HepG2 (cell line): ENCODE measurements around the gene ENAH. TPM values are rescaled to one million over a fixed set of nuclear protein-coding genes. Genes with fewer than 3 reads are reported as not detected.
A peak's percentile ranks its signal among the peaks of the same experiment; 100 is the strongest.

Experiments
- CCDC6 ChIP-seq: sonication (generic); formaldehyde crosslinking; IDR thresholded peaks from 2 replicates; pipeline ENCODE4 v1.8.1; 2022; ENCODE audit warnings: mild to moderate bottlenecking, missing genetic modification reagents, moderate library complexity
- FLYWCH1 ChIP-seq: sonication (generic); formaldehyde crosslinking; IDR thresholded peaks from 2 replicates; pipeline ENCODE4 v1.8.1; 2023; ENCODE audit warnings: mild to moderate bottlenecking, missing genetic modification reagents
- KAT8 ChIP-seq: IDR thresholded peaks from 2 replicates; pipeline ENCODE4 v1.6.1; 2016; ENCODE audit warnings: missing genetic modification reagents, missing compliant biosample characterization
- KDM5B ChIP-seq: sonication (generic); formaldehyde crosslinking; IDR thresholded peaks from 2 replicates; pipeline ENCODE4 v1.4.0; 2020; ENCODE audit warnings: missing genetic modification reagents, mild to moderate bottlenecking, borderline replicate concordance
- NR2F6 ChIP-seq, 2 experiments: IDR thresholded peaks; 2 replicates each; pipeline ENCODE4 v1.6.1; 2016; ENCODE audit warnings: antibody characterized with exemption in 1 of 2, mild to moderate bottlenecking in 1 of 2
- PAXIP1 ChIP-seq: sonication (generic); formaldehyde crosslinking; conservative IDR thresholded peaks from 2 replicates; pipeline ENCODE4 v1.4.0; 2020; ENCODE audit warnings: mild to moderate bottlenecking, missing genetic modification reagents, moderate library complexity
- PITX1 ChIP-seq: sonication (generic); formaldehyde crosslinking; IDR thresholded peaks from 2 replicates; pipeline ENCODE4 v1.5.1; 2020; ENCODE audit warnings: mild to moderate bottlenecking, missing genetic modification reagents
- SMARCE1 ChIP-seq: fragments of 450-650 bp; IDR thresholded peaks from 2 replicates; pipeline ENCODE4 v1.6.1; 2017; ENCODE audit warnings: borderline replicate concordance
- ZNF230 ChIP-seq: sonication (generic); formaldehyde crosslinking; IDR thresholded peaks from 2 replicates; pipeline ENCODE4 v1.4.0; 2020; ENCODE audit warnings: mild to moderate bottlenecking, missing genetic modification reagents
- ZNF280B ChIP-seq: sonication (generic); formaldehyde crosslinking; IDR thresholded peaks from 2 replicates; pipeline ENCODE4 v1.5.0; 2020; ENCODE audit warnings: missing genetic modification reagents, mild to moderate bottlenecking, borderline replicate concordance
- ZNF430 ChIP-seq: sonication (generic); formaldehyde crosslinking; IDR thresholded peaks from 2 replicates; pipeline ENCODE4 v1.9.0; 2021; ENCODE audit warnings: mild to moderate bottlenecking, missing genetic modification reagents
- ZNF543 ChIP-seq: sonication (generic); formaldehyde crosslinking; IDR thresholded peaks from 2 replicates; pipeline ENCODE4 v1.4.0; 2020; ENCODE audit warnings: mild to moderate bottlenecking, missing genetic modification reagents
- ZNF629 ChIP-seq: sonication (generic); formaldehyde crosslinking; conservative IDR thresholded peaks from 2 replicates; pipeline ENCODE4 v1.5.0; 2020; ENCODE audit warnings: missing genetic modification reagents
- ZNF7 ChIP-seq: IDR thresholded peaks from 2 replicates; pipeline ENCODE4 v1.6.1; 2016; ENCODE audit warnings: missing biosample characterization, missing genetic modification reagents
- ZNF782 ChIP-seq: sonication (generic); formaldehyde crosslinking; IDR thresholded peaks from 2 replicates; pipeline ENCODE4 v1.4.0; 2020; ENCODE audit warnings: missing genetic modification reagents, mild to moderate bottlenecking, borderline replicate concordance
- ZNF816 ChIP-seq: sonication (generic); formaldehyde crosslinking; IDR thresholded peaks from 2 replicates; pipeline ENCODE4 v1.8.0; 2022; ENCODE audit warnings: missing genetic modification reagents, mild to moderate bottlenecking, borderline replicate concordance
- ZSCAN12 ChIP-seq: sonication (generic); formaldehyde crosslinking; IDR thresholded peaks from 2 replicates; pipeline ENCODE4 v1.9.0; 2021; ENCODE audit warnings: mild to moderate bottlenecking, missing genetic modification reagents
- ZXDC ChIP-seq: sonication (generic); formaldehyde crosslinking; IDR thresholded peaks from 2 replicates; pipeline ENCODE4 v1.5.0; 2020; ENCODE audit warnings: mild to moderate bottlenecking, missing genetic modification reagents
- ZZZ3 ChIP-seq: sonication (generic); formaldehyde crosslinking; IDR thresholded peaks from 2 replicates; pipeline ENCODE4 v1.4.0; 2020; ENCODE audit warnings: missing genetic modification reagents, mild to moderate bottlenecking, borderline replicate concordance
- polyA plus RNA-seq, 8 experiments: library from polyadenylated mRNA; depleted of rRNA in 3 of 8; stranded (reverse) in 7 of 8; unstranded in 1 of 8; fragments of >200 nt; fragmentation: Illumina TruSeq in 4 of 8; extraction: Trizol in 4 of 8; gene quantifications; 2 replicates each; pipeline versions ENCODE4 v1.2.1 to v1.2.3, GENCODE V29; 2011 to 2016; ENCODE audit warnings: low read depth in 4 of 8, missing spikeins in 1 of 8, mixed read lengths in 1 of 8; ENCODE audit not compliant: insufficient read depth in 1 of 8
- total RNA-seq, 5 experiments: library from RNA; depleted of rRNA; stranded (reverse); fragments of >200 nt; fragmentation: Illumina TruSeq; extraction: Trizol; gene quantifications; 2 replicates each; pipeline ENCODE4 v1.2.3, GENCODE V29; 2016; ENCODE audit warnings: low read depth in 1 of 5
- TF ChIP-seq, protein P1 (sequence below): IDR thresholded peaks from 2 replicates; pipeline ENCODE4 v1.6.1; 2016; ENCODE audit warnings: low read depth, control low read depth

Gene ENAH
- total and polyA plus RNA-seq, 2 of the 13 experiments (the other 11 are each of a cell fraction or from before 2014, with no cell fraction given): 22.1 to 58.3 TPM

DNA sequence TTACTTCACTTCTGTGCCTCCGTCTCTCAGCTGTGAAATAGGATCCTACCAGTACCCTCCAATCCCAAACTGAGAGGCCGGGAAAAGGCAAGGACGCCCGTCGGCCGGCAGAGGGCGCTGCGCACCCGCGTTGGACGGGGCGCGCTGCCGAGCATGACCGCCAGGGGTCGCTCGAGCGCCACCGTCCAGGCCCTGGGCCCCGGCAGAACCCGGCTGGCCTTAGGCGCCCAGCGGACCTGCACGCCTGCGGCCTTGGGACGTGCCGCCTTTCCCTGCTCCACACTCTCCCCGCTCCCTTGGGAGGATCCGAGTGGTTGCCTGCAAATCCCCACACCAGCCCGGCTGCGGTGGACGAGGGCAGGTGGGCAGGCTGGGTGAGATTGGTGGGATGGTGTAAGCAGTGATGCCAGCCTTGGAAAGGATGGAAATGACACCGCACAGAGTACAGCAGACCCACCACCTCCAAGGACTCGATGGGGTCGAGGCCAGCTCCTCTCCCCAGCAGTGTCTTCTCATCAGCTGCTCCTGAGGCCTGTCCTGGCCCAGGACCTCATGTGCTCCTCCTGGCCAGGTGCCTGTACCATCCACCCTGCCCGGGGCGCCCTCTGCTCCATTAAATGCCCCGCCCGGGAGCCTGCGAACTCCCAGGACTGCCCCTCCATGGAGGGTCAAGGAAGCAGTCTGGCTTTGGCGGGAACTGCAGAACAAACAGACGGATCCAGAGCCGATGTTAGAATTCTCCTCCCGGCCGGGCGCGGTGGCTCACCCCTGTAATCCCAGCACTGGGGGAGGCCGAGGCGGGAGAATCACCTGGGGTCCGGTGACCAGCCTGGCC, 177.7 kb downstream of the ENAH start (continued):
- TF ChIP-seq ZXDC (CRISPR knock-in tag) (0 out of 2 replicates have a peak, but pooled peaks have one; percentile 75), NR2F6 (IDR thresholded peaks at IDR 0.05) (no peak), NR2F6 (CRISPR knock-in tag; IDR thresholded peaks at IDR 0.05) (peak; percentile 25; the same call in 1 of the 2 replicates), PAXIP1 (CRISPR knock-in tag) (no peak; the same call in 1 of the 2 replicates), ZSCAN12 (CRISPR knock-in tag) (no peak), ZNF543 (peak; percentile 68; the same call in 1 of the 2 replicates), ZZZ3 (CRISPR knock-in tag) (no peak), ZNF280B (CRISPR knock-in tag) (no peak), ZNF629 (CRISPR knock-in tag) (no peak), KDM5B (CRISPR knock-in tag) (peak; percentile 85; the same call in 1 of the 2 replicates), ZNF816 (CRISPR knock-in tag) (no peak), CCDC6 (peak; percentile 86; the same call in 1 of the 2 replicates), ZNF782 (CRISPR knock-in tag) (peak; percentile 87; the same call in 1 of the 2 replicates), ZNF7 (no peak), ZNF230 (CRISPR knock-in tag) (peak; percentile 65; the same call in 1 of the 2 replicates), KAT8 (CRISPR knock-in tag) (peak; percentile 53; the same call in 1 of the 2 replicates), FLYWCH1 (CRISPR knock-in tag) (no peak), ZNF430 (CRISPR knock-in tag) (no peak), SMARCE1 (no peak), PITX1 (CRISPR knock-in tag) (0 out of 2 replicates have a peak, but pooled peaks have one; percentile 17)
- TF ChIP-seq, protein P1, sequence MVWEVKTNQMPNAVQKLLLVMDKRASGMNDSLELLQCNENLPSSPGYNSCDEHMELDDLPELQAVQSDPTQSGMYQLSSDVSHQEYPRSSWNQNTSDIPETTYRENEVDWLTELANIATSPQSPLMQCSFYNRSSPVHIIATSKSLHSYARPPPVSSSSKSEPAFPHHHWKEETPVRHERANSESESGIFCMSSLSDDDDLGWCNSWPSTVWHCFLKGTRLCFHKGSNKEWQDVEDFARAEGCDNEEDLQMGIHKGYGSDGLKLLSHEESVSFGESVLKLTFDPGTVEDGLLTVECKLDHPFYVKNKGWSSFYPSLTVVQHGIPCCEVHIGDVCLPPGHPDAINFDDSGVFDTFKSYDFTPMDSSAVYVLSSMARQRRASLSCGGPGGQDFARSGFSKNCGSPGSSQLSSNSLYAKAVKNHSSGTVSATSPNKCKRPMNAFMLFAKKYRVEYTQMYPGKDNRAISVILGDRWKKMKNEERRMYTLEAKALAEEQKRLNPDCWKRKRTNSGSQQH: peak; percentile 70; the same call in 1 of the 2 replicates
